HCT116 (cell line): Measurements from ENCODE around the gene SLC15A3. TPM values are rescaled to one million over a fixed set of nuclear protein-coding genes. Genes with fewer than 3 reads are reported as not detected.

Experiments
- ATAC-seq: fragments of 200-7000 bp; cut with Tn5 transposase; 2 replicates; pipeline ENCODE4 v1.9.1; 2020; ENCODE audit warnings: mild to moderate bottlenecking, moderate library complexity
- BruUV-seq: library from RNA; stranded (reverse); fragments of 400-500 nt; replicated peaks from 2 replicates; lab custom pipeline; 2021; lab: Mats Ljungman, UMichigan
- CTCF ChIA-PET: fragments of 300-600 bp; sonication (Branson Sonifier 250); formaldehyde crosslinking; loops from one replicate; lab custom pipeline; 2021; ENCODE audit warnings: antibody characterized with exemption; lab: Charles Lee
- POLR2A ChIA-PET: fragments of 300-600, 350-600 bp; sonication (Branson Sonifier 250); formaldehyde crosslinking; loops from one replicate; lab custom pipeline; 2021; ENCODE audit warnings: antibody characterized with exemption; lab: Charles Lee
- RAD21 ChIA-PET, 2 experiments: fragments of 300-600 bp; sonication (Branson Sonifier 250); formaldehyde crosslinking; loops; one replicate each; lab custom pipeline; 2023; ENCODE audit warnings: low total read pairs in 2 of 2; ENCODE audit not compliant: uncharacterized antibody in 2 of 2, unreplicated experiment in 2 of 2, low non-redundant PET in 1 of 2; lab: Charles Lee
- DNase-seq: peaks from one replicate; pipeline ENCODE4 v3.0.0-alpha.2; 2010; ENCODE audit warnings: low read depth, low spot score
- H2AFZ ChIP-seq: fragments of 200-600 bp; shearing (Covaris generic), sonication (generic); 2 replicates; pipeline ENCODE4 v1.6.1; 2017; ENCODE audit warnings: low read depth, mixed run types, mixed read lengths, antibody characterized with exemption, low read length; ENCODE audit not compliant: poor library complexity, severe bottlenecking
- H3K27ac ChIP-seq: 2 replicates; pipeline ENCODE4 v1.5.1; 2012; ENCODE audit warnings: low read depth, low read length
- H3K27me3 ChIP-seq: fragments of 200-600 bp; sonication (generic); 2 replicates; pipeline ENCODE4 v1.6.1; 2016; ENCODE audit warnings: mixed run types, low read length, mixed read lengths; ENCODE audit not compliant: insufficient read depth
- H3K36me3 ChIP-seq, 2 experiments: fragments of 200-500 bp in 1 of 2; fragments of 200-600 bp in 1 of 2; sonication (Bioruptor generic) in 1 of 2; sonication (generic) in 1 of 2; 2 replicates each; pipeline versions ENCODE4 v1.5.1 to v1.6.1; 2014 to 2016; ENCODE audit warnings: low read length in 2 of 2, inconsistent platforms in 1 of 2, mixed read lengths in 1 of 2, mixed run types in 1 of 2; ENCODE audit not compliant: insufficient read depth in 2 of 2, control insufficient read depth in 1 of 2
- H3K4me1 ChIP-seq, 2 experiments: fragments of 200-600 bp in 1 of 2; sonication (generic) in 1 of 2; 2 replicates each; pipeline versions ENCODE4 v1.5.1 to v1.6.1; 2012 to 2017; ENCODE audit warnings: low read length in 2 of 2, inconsistent platforms in 1 of 2, mild to moderate bottlenecking in 1 of 2, mixed read lengths in 1 of 2, mixed run types in 1 of 2, moderate library complexity in 1 of 2; ENCODE audit not compliant: insufficient read depth in 2 of 2, control insufficient read depth in 1 of 2
- H3K4me2 ChIP-seq: fragments of 200-600 bp; sonication (generic); 2 replicates; pipeline ENCODE4 v1.6.1; 2017; ENCODE audit warnings: mixed run types, low read length, mixed read lengths
- H3K4me3 ChIP-seq, 2 experiments: fragments of 200-600 bp in 1 of 2; sonication (generic) in 1 of 2; replicated peaks in 1 of 2; 2 replicates each; pipeline ENCODE4 v1.5.1; 2011 to 2016; ENCODE audit warnings: low read length in 2 of 2, control low read depth in 1 of 2, low read depth in 1 of 2, mild to moderate bottlenecking in 1 of 2, mixed read lengths in 1 of 2, mixed run types in 1 of 2
- H3K79me2 ChIP-seq: fragments of 200-600 bp; sonication (generic); 2 replicates; pipeline ENCODE4 v1.6.1; 2017; ENCODE audit warnings: mild to moderate bottlenecking, mixed run types, low read length, moderate library complexity, mixed read lengths; ENCODE audit not compliant: insufficient read depth
- H3K9ac ChIP-seq: fragments of 200-600 bp; sonication (generic); 2 replicates; pipeline ENCODE4 v1.6.1; 2016; ENCODE audit warnings: low read length, mixed read lengths
- H3K9me2 ChIP-seq: fragments of 200-600 bp; sonication (generic), shearing (Covaris generic); 2 replicates; pipeline ENCODE4 v1.6.1; 2017; ENCODE audit warnings: mixed run types, mild to moderate bottlenecking, moderate library complexity; ENCODE audit not compliant: insufficient read depth
- H3K9me3 ChIP-seq, 2 experiments: fragments of 200-500 bp in 1 of 2; fragments of 200-600 bp in 1 of 2; sonication (Bioruptor generic) in 1 of 2; sonication (generic) in 1 of 2; 2 replicates each; pipeline ENCODE4 v1.6.1; 2014 to 2017; ENCODE audit warnings: low read length in 2 of 2, mixed read lengths in 2 of 2, inconsistent platforms in 1 of 2, low read depth in 1 of 2, mild to moderate bottlenecking in 1 of 2, mixed run types in 1 of 2, moderate library complexity in 1 of 2; ENCODE audit not compliant: control insufficient read depth in 1 of 2, insufficient read depth in 1 of 2
- H4K20me1 ChIP-seq: fragments of 200-600 bp; sonication (generic), shearing (Covaris generic); 2 replicates; pipeline ENCODE4 v1.6.1; 2017; ENCODE audit warnings: mixed run types, mild to moderate bottlenecking, moderate library complexity; ENCODE audit not compliant: insufficient read depth
- CBX3 ChIP-seq: IDR thresholded peaks from 2 replicates; pipeline ENCODE4 v1.6.1; 2012; ENCODE audit warnings: low read depth
- CEBPB ChIP-seq: IDR thresholded peaks from 2 replicates; pipeline ENCODE4 v1.6.1; 2012; ENCODE audit warnings: low read depth
- ELF1 ChIP-seq: IDR thresholded peaks from 2 replicates; pipeline ENCODE4 v1.6.1; 2012; ENCODE audit warnings: low read depth, borderline replicate concordance
- EZH2 ChIP-seq: fragments of 200-600 bp; sonication (generic); IDR thresholded peaks from 2 replicates; pipeline ENCODE4 v1.6.1; 2017; ENCODE audit warnings: antibody characterized with exemption, mixed run types
- EZH2phosphoT487 ChIP-seq: fragments of 200-600 bp; IDR thresholded peaks from 2 replicates; pipeline ENCODE4 v1.6.1; 2018; ENCODE audit warnings: antibody characterized with exemption, borderline replicate concordance
- JUND ChIP-seq: IDR thresholded peaks from 2 replicates; pipeline ENCODE4 v1.6.1; 2012
- POLR2A ChIP-seq: IDR thresholded peaks from 2 replicates; pipeline ENCODE4 v1.7.0; 2011; ENCODE audit warnings: borderline replicate concordance; ENCODE audit not compliant: insufficient read depth, insufficient read length; ENCODE audit errors: extremely low read depth
- SP1 ChIP-seq: IDR thresholded peaks from 2 replicates; pipeline ENCODE4 v1.6.1; 2012; ENCODE audit warnings: low read depth
- SRF ChIP-seq: IDR thresholded peaks from 2 replicates; pipeline ENCODE4 v1.6.1; 2012; ENCODE audit warnings: low read depth
- YY1 ChIP-seq: IDR thresholded peaks from 2 replicates; pipeline ENCODE4 v1.6.1; 2011; ENCODE audit warnings: low read length, low read depth, moderate library complexity, mild to moderate bottlenecking; ENCODE audit not compliant: insufficient replicate concordance; ENCODE audit errors: extremely low read depth
- ZFX ChIP-seq: fragments of 450-650 bp; IDR thresholded peaks from 2 replicates; pipeline ENCODE4 v1.6.1; 2017
- ZNF274 ChIP-seq: fragments of 200-500 bp; sonication (Bioruptor generic); IDR thresholded peaks from 2 replicates; pipeline ENCODE4 v1.6.1; 2014; ENCODE audit warnings: mild to moderate bottlenecking, low read depth, low read length, inconsistent platforms
- intact Hi-C: fragments of 100-400 bp; cut with micrococcal nuclease; formaldehyde crosslinking; loops from 2 replicates; pipeline ENCODE4 v1.10.0; 2022
- total RNA-seq: library from RNA; stranded (reverse); gene quantifications from one replicate; pipeline ENCODE4 v1.2.1, GENCODE V29; 2021; ENCODE audit not compliant: unreplicated experiment
- TF ChIP-seq, protein P1 (sequence below): IDR thresholded peaks from 2 replicates; pipeline ENCODE4 v1.6.1; 2012; ENCODE audit warnings: low read depth
- TF ChIP-seq, protein P2 (sequence below): IDR thresholded peaks from 2 replicates; pipeline ENCODE4 v1.6.1; 2012
- TF ChIP-seq, protein P3 (sequence below): IDR thresholded peaks from 2 replicates; pipeline ENCODE4 v1.6.1; 2012
- TF ChIP-seq, protein P4 (sequence below), 3 experiments: fragments of 200-600 bp in 1 of 3; sonication (generic) in 1 of 3; IDR thresholded peaks in 2 of 3; conservative IDR thresholded peaks in 1 of 3; 2 replicates each; pipeline ENCODE4 v1.5.1; 2012 to 2017; ENCODE audit warnings: low read depth in 2 of 3, low read length in 2 of 3, antibody characterized with exemption in 1 of 3, borderline replicate concordance in 1 of 3, control low read depth in 1 of 3, mild to moderate bottlenecking in 1 of 3, mixed read lengths in 1 of 3, mixed run types in 1 of 3, moderate library complexity in 1 of 3; ENCODE audit not compliant: insufficient read depth in 1 of 3
- TF ChIP-seq, protein P5 (sequence below): IDR thresholded peaks from 2 replicates; pipeline ENCODE4 v1.6.1; 2011; ENCODE audit warnings: mild to moderate bottlenecking, low read length, moderate library complexity; ENCODE audit not compliant: insufficient replicate concordance; ENCODE audit errors: extremely low read depth

SLC15A3 gene
- total RNA-seq, 1 experiment from 2014 or later, result not detected

DNA sequence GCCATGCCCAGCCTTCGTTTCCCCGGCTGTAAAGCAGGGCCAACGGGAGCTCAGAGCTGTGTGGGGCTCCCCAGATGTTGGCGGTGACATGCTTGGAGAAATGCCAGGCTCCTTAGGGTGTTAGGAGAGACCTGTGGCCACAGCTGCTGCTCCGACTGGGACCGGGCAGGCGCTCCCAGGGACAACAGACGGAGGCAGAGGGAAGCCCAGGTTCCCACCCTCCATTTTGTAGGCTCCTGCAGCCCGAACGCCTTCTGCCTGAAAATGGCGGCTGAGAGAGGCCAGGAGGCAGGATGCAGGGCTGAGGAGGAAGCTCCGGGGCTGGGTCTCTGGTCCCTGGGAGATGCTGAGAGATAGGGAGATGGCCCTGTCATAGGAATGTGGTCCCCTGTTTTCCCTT is 29.5 kb upstream of the SLC15A3 start (continued):
- TF ChIP-seq CBX3 (no peak), ZNF274 (no peak)

DNA sequence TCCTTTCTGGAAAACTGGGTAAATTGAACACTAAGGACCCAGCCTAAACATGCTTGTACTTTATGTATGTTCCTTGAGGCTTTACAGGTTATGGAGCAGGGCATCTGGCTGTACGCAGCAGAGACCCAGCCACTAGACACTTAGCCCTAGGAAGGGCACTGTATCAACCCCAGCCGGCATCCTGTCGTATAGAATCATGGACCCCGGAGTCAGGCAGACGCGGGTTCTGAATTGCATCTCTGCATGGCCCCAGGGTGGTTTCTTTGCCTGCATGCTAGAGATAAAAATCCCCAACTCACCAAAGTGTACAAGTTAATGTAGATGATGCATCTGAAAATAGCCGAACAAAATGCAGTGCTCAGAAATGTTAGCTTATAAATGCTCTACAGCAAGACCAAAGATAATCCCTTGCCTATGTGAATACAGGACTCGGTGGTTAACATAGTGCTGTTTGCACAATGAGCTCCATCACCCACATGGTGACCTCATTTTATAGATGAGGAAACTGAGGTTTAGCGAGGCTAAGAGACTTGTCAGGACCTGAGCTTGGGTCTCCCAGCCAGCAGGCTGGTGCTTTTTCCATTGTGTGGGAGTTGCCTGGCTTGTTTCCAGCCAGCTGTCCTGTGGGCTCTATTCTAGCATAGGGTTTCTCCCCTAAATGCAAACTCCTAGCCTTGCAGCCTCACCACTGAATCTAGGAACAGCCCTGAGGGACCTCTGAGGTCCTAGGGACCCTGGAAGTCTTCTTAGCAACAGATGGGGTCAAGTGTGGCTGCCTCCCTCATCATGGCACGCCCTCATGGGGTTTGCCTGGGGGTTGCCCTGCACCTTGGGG is 26.8 kb upstream of the SLC15A3 start:
- Histone ChIP-seq H3K4me1 (no peaks in the 10 kb centered on the region), H3K79me2 (no peaks in the 10 kb centered on the region), H2AFZ (no peak overlapping the region), H3K9ac (no peak overlapping the region), H3K9me3 (no peaks in the 10 kb centered on the region), H3K4me2 (no peak overlapping the region), H4K20me1 (no peaks in the 10 kb centered on the region), H3K9me2 (no peaks in the 10 kb centered on the region), H3K27ac (no peak overlapping the region), H3K36me3 (no peaks in the 10 kb centered on the region), H3K27me3 (no peaks in the 10 kb centered on the region; the same call in 1 of the 2 replicates), H3K4me3 (no peak overlapping the region)
- ChIA-PET POLR2A (no interaction called here), CTCF (no interaction called here), RAD21 (no interaction called here)
- BruUV-seq, result no TSS peak
- no peak for DNase-seq
- no peak for ATAC-seq
- no peak for TF ChIP-seq ZFX
- TF ChIP-seq ELF1, result no peak
- TF ChIP-seq EZH2phosphoT487, result no peak
- TF ChIP-seq, protein P1, sequence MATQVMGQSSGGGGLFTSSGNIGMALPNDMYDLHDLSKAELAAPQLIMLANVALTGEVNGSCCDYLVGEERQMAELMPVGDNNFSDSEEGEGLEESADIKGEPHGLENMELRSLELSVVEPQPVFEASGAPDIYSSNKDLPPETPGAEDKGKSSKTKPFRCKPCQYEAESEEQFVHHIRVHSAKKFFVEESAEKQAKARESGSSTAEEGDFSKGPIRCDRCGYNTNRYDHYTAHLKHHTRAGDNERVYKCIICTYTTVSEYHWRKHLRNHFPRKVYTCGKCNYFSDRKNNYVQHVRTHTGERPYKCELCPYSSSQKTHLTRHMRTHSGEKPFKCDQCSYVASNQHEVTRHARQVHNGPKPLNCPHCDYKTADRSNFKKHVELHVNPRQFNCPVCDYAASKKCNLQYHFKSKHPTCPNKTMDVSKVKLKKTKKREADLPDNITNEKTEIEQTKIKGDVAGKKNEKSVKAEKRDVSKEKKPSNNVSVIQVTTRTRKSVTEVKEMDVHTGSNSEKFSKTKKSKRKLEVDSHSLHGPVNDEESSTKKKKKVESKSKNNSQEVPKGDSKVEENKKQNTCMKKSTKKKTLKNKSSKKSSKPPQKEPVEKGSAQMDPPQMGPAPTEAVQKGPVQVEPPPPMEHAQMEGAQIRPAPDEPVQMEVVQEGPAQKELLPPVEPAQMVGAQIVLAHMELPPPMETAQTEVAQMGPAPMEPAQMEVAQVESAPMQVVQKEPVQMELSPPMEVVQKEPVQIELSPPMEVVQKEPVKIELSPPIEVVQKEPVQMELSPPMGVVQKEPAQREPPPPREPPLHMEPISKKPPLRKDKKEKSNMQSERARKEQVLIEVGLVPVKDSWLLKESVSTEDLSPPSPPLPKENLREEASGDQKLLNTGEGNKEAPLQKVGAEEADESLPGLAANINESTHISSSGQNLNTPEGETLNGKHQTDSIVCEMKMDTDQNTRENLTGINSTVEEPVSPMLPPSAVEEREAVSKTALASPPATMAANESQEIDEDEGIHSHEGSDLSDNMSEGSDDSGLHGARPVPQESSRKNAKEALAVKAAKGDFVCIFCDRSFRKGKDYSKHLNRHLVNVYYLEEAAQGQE, result no peak
- no peak for TF ChIP-seq YY1
- TF ChIP-seq, protein P2, sequence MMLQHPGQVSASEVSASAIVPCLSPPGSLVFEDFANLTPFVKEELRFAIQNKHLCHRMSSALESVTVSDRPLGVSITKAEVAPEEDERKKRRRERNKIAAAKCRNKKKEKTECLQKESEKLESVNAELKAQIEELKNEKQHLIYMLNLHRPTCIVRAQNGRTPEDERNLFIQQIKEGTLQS, result no peak
- no peak for TF ChIP-seq CEBPB
- TF ChIP-seq, protein P3, sequence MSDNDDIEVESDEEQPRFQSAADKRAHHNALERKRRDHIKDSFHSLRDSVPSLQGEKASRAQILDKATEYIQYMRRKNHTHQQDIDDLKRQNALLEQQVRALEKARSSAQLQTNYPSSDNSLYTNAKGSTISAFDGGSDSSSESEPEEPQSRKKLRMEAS, result no peak
- no peak for TF ChIP-seq JUND
- TF ChIP-seq EZH2, result no peak
- TF ChIP-seq, protein P4, sequence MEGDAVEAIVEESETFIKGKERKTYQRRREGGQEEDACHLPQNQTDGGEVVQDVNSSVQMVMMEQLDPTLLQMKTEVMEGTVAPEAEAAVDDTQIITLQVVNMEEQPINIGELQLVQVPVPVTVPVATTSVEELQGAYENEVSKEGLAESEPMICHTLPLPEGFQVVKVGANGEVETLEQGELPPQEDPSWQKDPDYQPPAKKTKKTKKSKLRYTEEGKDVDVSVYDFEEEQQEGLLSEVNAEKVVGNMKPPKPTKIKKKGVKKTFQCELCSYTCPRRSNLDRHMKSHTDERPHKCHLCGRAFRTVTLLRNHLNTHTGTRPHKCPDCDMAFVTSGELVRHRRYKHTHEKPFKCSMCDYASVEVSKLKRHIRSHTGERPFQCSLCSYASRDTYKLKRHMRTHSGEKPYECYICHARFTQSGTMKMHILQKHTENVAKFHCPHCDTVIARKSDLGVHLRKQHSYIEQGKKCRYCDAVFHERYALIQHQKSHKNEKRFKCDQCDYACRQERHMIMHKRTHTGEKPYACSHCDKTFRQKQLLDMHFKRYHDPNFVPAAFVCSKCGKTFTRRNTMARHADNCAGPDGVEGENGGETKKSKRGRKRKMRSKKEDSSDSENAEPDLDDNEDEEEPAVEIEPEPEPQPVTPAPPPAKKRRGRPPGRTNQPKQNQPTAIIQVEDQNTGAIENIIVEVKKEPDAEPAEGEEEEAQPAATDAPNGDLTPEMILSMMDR (IDR thresholded peaks at IDR 0.05 in 2 of 3, conservative IDR thresholded peaks at IDR 0.05 in 1 of 3; ENCODE audit: borderline replicate concordance in 1 of 3, insufficient read depth in 1 of 3, low read depth in 2 of 3, low read length in 2 of 3), result no peak
- no peak for TF ChIP-seq POLR2A
- TF ChIP-seq, protein P5, sequence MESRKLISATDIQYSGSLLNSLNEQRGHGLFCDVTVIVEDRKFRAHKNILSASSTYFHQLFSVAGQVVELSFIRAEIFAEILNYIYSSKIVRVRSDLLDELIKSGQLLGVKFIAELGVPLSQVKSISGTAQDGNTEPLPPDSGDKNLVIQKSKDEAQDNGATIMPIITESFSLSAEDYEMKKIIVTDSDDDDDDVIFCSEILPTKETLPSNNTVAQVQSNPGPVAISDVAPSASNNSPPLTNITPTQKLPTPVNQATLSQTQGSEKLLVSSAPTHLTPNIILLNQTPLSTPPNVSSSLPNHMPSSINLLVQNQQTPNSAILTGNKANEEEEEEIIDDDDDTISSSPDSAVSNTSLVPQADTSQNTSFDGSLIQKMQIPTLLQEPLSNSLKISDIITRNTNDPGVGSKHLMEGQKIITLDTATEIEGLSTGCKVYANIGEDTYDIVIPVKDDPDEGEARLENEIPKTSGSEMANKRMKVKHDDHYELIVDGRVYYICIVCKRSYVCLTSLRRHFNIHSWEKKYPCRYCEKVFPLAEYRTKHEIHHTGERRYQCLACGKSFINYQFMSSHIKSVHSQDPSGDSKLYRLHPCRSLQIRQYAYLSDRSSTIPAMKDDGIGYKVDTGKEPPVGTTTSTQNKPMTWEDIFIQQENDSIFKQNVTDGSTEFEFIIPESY, result no peak
- TF ChIP-seq SP1, result no peak
- TF ChIP-seq SRF, result no peak
- TF ChIP-seq ZNF274, result no peak
- intact Hi-C loops, result no loop called here
